CD14-positive monocyte (primary cell): ENCODE results near the gene ALDH3A2. TPM values are rescaled to one million over a fixed set of nuclear protein-coding genes. Genes with fewer than 3 reads are reported as not detected.

ENCODE experiments used
- DNase-seq, 3 donors: peaks; one replicate each; pipeline ENCODE4 v3.0.0-alpha.2; 2011 to 2022
- H2AFZ ChIP-seq: 2 replicates; pipeline ENCODE4 v1.6.0; 2012; ENCODE audit warnings: mild to moderate bottlenecking, low read depth, low read length, inconsistent platforms; ENCODE audit not compliant: insufficient read depth, poor library complexity, severe bottlenecking
- H3K27ac ChIP-seq, 2 donors: 1 replicate in 1 of 2; 2 replicates in 1 of 2; pipeline ENCODE4 v1.5.1; 2012 to 2013; ENCODE audit warnings: low read length in 2 of 2, control low read depth in 1 of 2, inconsistent platforms in 1 of 2, low read depth in 1 of 2, mild to moderate bottlenecking in 1 of 2
- H3K27me3 ChIP-seq, 2 donors: one replicate each; pipeline versions ENCODE4 v1.6.0 to v1.6.1; 2011 to 2013; ENCODE audit warnings: low read length in 2 of 2; ENCODE audit not compliant: control insufficient read depth in 2 of 2, insufficient read depth in 2 of 2
- H3K36me3 ChIP-seq, 2 donors: replicated peaks in 1 of 2; 1 replicate in 1 of 2; 2 replicates in 1 of 2; pipeline versions ENCODE4 v1.5.1 to v1.6.1; 2012 to 2013; ENCODE audit warnings: low read length in 2 of 2, control low read depth in 1 of 2, inconsistent platforms in 1 of 2, mild to moderate bottlenecking in 1 of 2; ENCODE audit not compliant: insufficient read depth in 2 of 2, control insufficient read depth in 1 of 2
- H3K4me1 ChIP-seq, 2 donors: 1 replicate in 1 of 2; 2 replicates in 1 of 2; pipeline versions ENCODE4 v1.5.1 to v1.6.1; 2012 to 2013; ENCODE audit warnings: low read length in 2 of 2, control low read depth in 1 of 2, inconsistent platforms in 1 of 2, mild to moderate bottlenecking in 1 of 2, moderate library complexity in 1 of 2; ENCODE audit not compliant: insufficient read depth in 2 of 2, control insufficient read depth in 1 of 2
- H3K4me2 ChIP-seq: replicated peaks from 2 replicates; pipeline ENCODE3; 2012; ENCODE audit warnings: low read length, moderate library complexity, mild to moderate bottlenecking; ENCODE audit not compliant: poor library complexity, severe bottlenecking; ENCODE audit errors: extremely low read depth
- H3K4me3 ChIP-seq, 3 experiments: fragments of 200-600 bp in 1 of 3; sonication (generic) in 1 of 3; replicated peaks in 1 of 3; 1 replicate in 2 of 3; 2 replicates in 1 of 3; pipeline ENCODE4 v1.5.1; 2011 to 2013; ENCODE audit warnings: low read length in 3 of 3, mild to moderate bottlenecking in 3 of 3, control low read depth in 2 of 3, low read depth in 2 of 3, inconsistent platforms in 1 of 3, moderate library complexity in 1 of 3
- H3K79me2 ChIP-seq: 2 replicates; pipeline ENCODE4 v1.6.0; 2012; ENCODE audit warnings: mild to moderate bottlenecking, control low read depth, inconsistent platforms, low read length, moderate library complexity; ENCODE audit not compliant: insufficient read depth
- H3K9ac ChIP-seq: 2 replicates; pipeline ENCODE4 v1.6.0; 2017; ENCODE audit warnings: low read length, mild to moderate bottlenecking; ENCODE audit not compliant: insufficient read depth, poor library complexity, severe bottlenecking
- H3K9me3 ChIP-seq, 2 donors: replicated peaks in 1 of 2; 1 replicate in 1 of 2; 2 replicates in 1 of 2; pipeline versions ENCODE4 v1.5.1 to v1.6.1; 2012 to 2013; ENCODE audit warnings: low read length in 2 of 2, control low read depth in 1 of 2; ENCODE audit not compliant: control insufficient read depth in 1 of 2, insufficient read depth in 1 of 2
- H4K20me1 ChIP-seq: 2 replicates; pipeline ENCODE4 v1.6.0; 2012; ENCODE audit warnings: mild to moderate bottlenecking, low read length, control low read depth, moderate library complexity; ENCODE audit not compliant: insufficient read depth
- H3K27ac Mint-ChIP-seq, 7 donors: one replicate each; pipeline ENCODE4 v1.8.0; 2020; ENCODE audit warnings: mild to moderate bottlenecking in 7 of 7, mixed read lengths in 7 of 7, moderate library complexity in 6 of 7, inconsistent platforms in 2 of 7
- H3K27me3 Mint-ChIP-seq, 3 donors: one replicate each; pipeline ENCODE4 v1.8.0; 2021 to 2022; ENCODE audit warnings: low read depth in 3 of 3, mild to moderate bottlenecking in 3 of 3, mixed read lengths in 3 of 3, moderate library complexity in 3 of 3, inconsistent platforms in 1 of 3
- H3K36me3 Mint-ChIP-seq, 2 donors: one replicate each; pipeline ENCODE4 v1.8.0; 2020; ENCODE audit warnings: mixed read lengths in 2 of 2, inconsistent platforms in 1 of 2, mild to moderate bottlenecking in 1 of 2
- H3K4me1 Mint-ChIP-seq: one replicate; pipeline ENCODE4 v1.8.0; 2020; ENCODE audit warnings: mild to moderate bottlenecking, mixed read lengths
- H3K4me3 Mint-ChIP-seq, 2 donors: one replicate each; pipeline ENCODE4 v1.8.0; 2020; ENCODE audit warnings: mild to moderate bottlenecking in 2 of 2, mixed read lengths in 2 of 2, moderate library complexity in 1 of 2
- H3K9me3 Mint-ChIP-seq, 7 donors: one replicate each; pipeline ENCODE4 v1.8.0; 2020 to 2022; ENCODE audit warnings: mixed read lengths in 7 of 7, mild to moderate bottlenecking in 6 of 7, moderate library complexity in 6 of 7, inconsistent platforms in 2 of 7
- WGBS: methylation state at CpG from one replicate; pipeline ENCODE4 v1.1.5; 2013; ENCODE audit warnings: missing lambda C conversion rate; ENCODE audit not compliant: insufficient coverage; 5-methylcytosine and 5-hydroxymethylcytosine counted together
- intact Hi-C, 2 donors: fragments of 100-400 bp; cut with micrococcal nuclease; formaldehyde crosslinking; loops; one replicate each; pipeline versions ENCODE4 v1.15.0 to v1.15.1; 2023
- polyA plus RNA-seq, 3 donors: library from polyadenylated mRNA; depleted of rRNA in 1 of 3; unstranded in 2 of 3; stranded (reverse) in 1 of 3; fragments of 300-500 nt in 2 of 3; fragments of >200 nt in 1 of 3; fragmentation: Illumina TruSeq in 2 of 3; gene quantifications; 1 replicate in 2 of 3; 2 replicates in 1 of 3; pipeline ENCODE4 v1.2.3, GENCODE V29; 2012 to 2021
- TF ChIP-seq, protein P1 (sequence below): fragments of 200-600 bp; IDR thresholded peaks from one replicate; pipeline ENCODE4 v1.8.0; 2022; ENCODE audit warnings: antibody characterized with exemption, mild to moderate bottlenecking

Gene ALDH3A2
- polyA plus RNA-seq, 3 donors = 22.5 to 58.0 (median 50.3) TPM

DNA sequence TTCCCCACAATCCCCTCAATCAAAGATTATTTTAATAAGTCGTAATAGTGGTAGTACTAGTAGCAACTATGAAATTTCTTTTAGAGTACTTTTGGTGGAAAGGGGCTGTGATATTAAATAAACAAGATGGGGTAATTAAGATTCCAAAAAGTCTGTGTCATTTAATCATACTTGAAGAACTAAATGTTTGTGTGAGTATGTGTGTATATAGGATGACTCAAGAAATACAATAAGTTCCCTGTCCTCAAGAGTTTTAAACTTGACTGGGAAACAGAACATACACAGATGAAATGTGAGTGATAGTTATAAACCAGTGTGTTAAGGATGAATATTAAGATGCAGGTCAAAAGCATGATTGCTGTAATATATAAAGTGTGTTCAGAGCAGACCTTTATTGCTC is 2.3 kb downstream of the ALDH3A2 start:
- Histone ChIP-seq H3K4me3 (no peak overlapping the region), H4K20me1 (peaks cover 38% of the 10 kb centered on the region), H3K9ac (no peak overlapping the region), H3K36me3 (peaks cover 29 to 50% of the 10 kb centered on the region in 2 donors), H3K27ac (no peak overlapping the region), H3K4me2 (no peak overlapping the region), H3K4me1 (peaks cover 25 to 59% of the 10 kb centered on the region in 2 donors), H3K9me3 (no peaks in the 10 kb centered on the region), H2AFZ (no peak overlapping the region), H3K27me3 (no peaks in the 10 kb centered on the region), H3K79me2 (peaks cover 43% of the 10 kb centered on the region)
- Mint-ChIP-seq H3K36me3 (peaks cover 34 to 36% of the 10 kb centered on the region in 2 donors), H3K9me3 (peaks cover 0 to 11% (median 5%) of the 10 kb centered on the region in 7 donors), H3K4me3 (no peak overlapping the region), H3K27me3 (peaks cover 0 to 1% (median 0%) of the 10 kb centered on the region in 3 donors), H3K4me1 (peaks cover 58% of the 10 kb centered on the region), H3K27ac (peak overlapping the region in 2 of 7 donors; percentile 64 to 75)
- intact Hi-C loops = loop anchor here in 1 of 2 donors (10.0 kb wide), 1 partner anchor 104 kb away; no protein-coding TSS in a partner anchor
- DNase-seq = no peak
- whole genome bisulfite sequencing = no CpG with 5 or more reads among the region's 1 CpG
- TF ChIP-seq, protein P1, sequence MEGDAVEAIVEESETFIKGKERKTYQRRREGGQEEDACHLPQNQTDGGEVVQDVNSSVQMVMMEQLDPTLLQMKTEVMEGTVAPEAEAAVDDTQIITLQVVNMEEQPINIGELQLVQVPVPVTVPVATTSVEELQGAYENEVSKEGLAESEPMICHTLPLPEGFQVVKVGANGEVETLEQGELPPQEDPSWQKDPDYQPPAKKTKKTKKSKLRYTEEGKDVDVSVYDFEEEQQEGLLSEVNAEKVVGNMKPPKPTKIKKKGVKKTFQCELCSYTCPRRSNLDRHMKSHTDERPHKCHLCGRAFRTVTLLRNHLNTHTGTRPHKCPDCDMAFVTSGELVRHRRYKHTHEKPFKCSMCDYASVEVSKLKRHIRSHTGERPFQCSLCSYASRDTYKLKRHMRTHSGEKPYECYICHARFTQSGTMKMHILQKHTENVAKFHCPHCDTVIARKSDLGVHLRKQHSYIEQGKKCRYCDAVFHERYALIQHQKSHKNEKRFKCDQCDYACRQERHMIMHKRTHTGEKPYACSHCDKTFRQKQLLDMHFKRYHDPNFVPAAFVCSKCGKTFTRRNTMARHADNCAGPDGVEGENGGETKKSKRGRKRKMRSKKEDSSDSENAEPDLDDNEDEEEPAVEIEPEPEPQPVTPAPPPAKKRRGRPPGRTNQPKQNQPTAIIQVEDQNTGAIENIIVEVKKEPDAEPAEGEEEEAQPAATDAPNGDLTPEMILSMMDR = no peak

DNA sequence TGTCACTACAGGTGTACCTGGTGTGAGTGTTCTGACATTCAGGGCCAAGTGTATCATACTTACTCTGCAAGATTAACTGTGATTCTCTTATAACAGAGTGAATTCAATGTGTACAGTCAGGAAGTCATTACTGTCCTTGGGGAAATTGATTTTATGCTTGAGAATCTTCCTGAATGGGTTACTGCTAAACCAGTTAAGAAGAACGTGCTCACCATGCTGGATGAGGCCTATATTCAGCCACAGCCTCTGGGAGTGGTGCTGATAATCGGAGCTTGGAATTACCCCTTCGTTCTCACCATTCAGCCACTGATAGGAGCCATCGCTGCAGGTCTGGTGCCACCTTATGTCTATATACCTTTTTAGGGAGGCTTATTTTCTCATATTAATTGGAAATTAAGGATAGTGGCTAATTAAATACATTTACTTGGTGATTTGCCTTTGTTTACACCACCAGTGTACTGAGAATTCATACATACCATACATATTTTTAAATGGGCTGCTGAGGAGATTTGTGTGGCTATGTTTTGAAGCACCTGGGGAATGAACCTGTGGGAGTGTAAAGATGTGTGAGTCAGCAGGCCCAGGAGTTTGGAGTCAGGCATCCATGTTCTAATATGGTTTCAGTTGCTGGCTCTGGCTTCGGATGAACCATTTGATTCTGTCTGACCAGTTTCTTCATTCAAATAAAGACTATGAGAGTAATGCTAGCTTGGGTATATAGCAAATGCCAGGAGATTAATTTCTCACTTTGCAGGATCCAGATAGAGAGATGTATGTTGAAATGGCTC is 3.1 kb downstream of the ALDH3A2 start:
- DNase-seq = no peak
- Mint-ChIP-seq H3K4me1 (peaks cover 62% of the 10 kb centered on the region), H3K27ac (peak overlapping the region in 1 of 7 donors; percentile 5), H3K27me3 (no peaks in the 10 kb centered on the region), H3K9me3 (peaks cover 0 to 11% (median 5%) of the 10 kb centered on the region in 7 donors), H3K36me3 (peaks cover 43 to 44% of the 10 kb centered on the region in 2 donors), H3K4me3 (no peak overlapping the region)
- Histone ChIP-seq H3K4me2 (no peak overlapping the region), H3K9ac (no peak overlapping the region), H3K9me3 (no peaks in the 10 kb centered on the region), H3K36me3 (peaks cover 36 to 59% of the 10 kb centered on the region in 2 donors), H3K79me2 (peaks cover 43% of the 10 kb centered on the region), H3K4me3 (no peak overlapping the region), H4K20me1 (peaks cover 41% of the 10 kb centered on the region), H2AFZ (no peak overlapping the region), H3K4me1 (peaks cover 25 to 66% of the 10 kb centered on the region in 2 donors), H3K27me3 (no peaks in the 10 kb centered on the region), H3K27ac (peak overlapping the region in 1 of 2 donors; percentile 4)
- intact Hi-C loops = loop anchor here in 1 of 2 donors (10.0 kb wide), 1 partner anchor 103 kb away; no protein-coding TSS in a partner anchor
- WGBS = 100% methylated on average over 1 of the region's 5 CpGs
- TF ChIP-seq, protein P1 = no peak
